ENCODE measurements around the gene CASK. TPM values are rescaled to one million over a fixed set of nuclear protein-coding genes. Genes with fewer than 3 reads are reported as not detected.

CASK gene
- total and polyA plus RNA-seq, 2 of the 13 experiments (the other 11 are each of a cell fraction or from before 2014, with no cell fraction given): 14.5 to 16.0 TPM

- TF ChIP-seq EP300 (IDR thresholded peaks at IDR 0.05; ENCODE audit: low read depth in 2 of 2, low read length in 2 of 2): peak in 1 of 2 experiments; percentile 8; a peak in 1 of 4 replicates
- TF ChIP-seq EP300 (CRISPR knock-in tag; IDR thresholded peaks at IDR 0.05; ENCODE audit: borderline replicate concordance): no peak
- TF ChIP-seq ZNF292 (CRISPR knock-in tag; IDR thresholded peaks at IDR 0.05; ENCODE audit: borderline replicate concordance, low read depth): peak; percentile 74; the same call in 1 of the 2 replicates
- TF ChIP-seq ZBTB26 (CRISPR knock-in tag; IDR thresholded peaks at IDR 0.05; ENCODE audit: borderline replicate concordance): no peak
- TF ChIP-seq SALL1 (CRISPR knock-in tag; IDR thresholded peaks at IDR 0.05): peak; percentile 47
- TF ChIP-seq ZFX (CRISPR knock-in tag; IDR thresholded peaks at IDR 0.05; ENCODE audit: low read depth): peak; percentile 26; the same call in 1 of the 2 replicates
- TF ChIP-seq PITX1 (CRISPR knock-in tag; IDR thresholded peaks at IDR 0.05): peak; percentile 60; the same call in 1 of the 2 replicates
Observed at GRCh38 chrX:41475591-41476241, 447.6 kb downstream of the CASK start (continued).

GRCh38 chrX:41475191-41475590 is 448.2 kb downstream of the CASK start:
- Histone ChIP-seq H2AFZ (ENCODE audit: low read length) (no peak overlapping the region), H4K20me1 (ENCODE audit: insufficient read depth, low read length) (no peaks in the 10 kb centered on the region), H3K4me2 (ENCODE audit: low read depth, low read length) (peak overlapping the region; percentile 23), H3K27ac (ENCODE audit: extremely low read length, insufficient read depth, low read length) (peak overlapping the region; percentile 38), H3K79me2 (ENCODE audit: insufficient read depth, low read length) (no peaks in the 10 kb centered on the region), H3K4me1 (ENCODE audit: insufficient read depth, low read length) (peaks cover 38% of the 10 kb centered on the region), H3K9ac (ENCODE audit: insufficient read depth, low read depth, low read length) (no peak overlapping the region), H3K4me3 (replicated peaks in 1 of 3; ENCODE audit: insufficient read depth in 1 of 3, low read depth in 2 of 3, low read length in 3 of 3) (no peak overlapping the region), H3K27me3 (ENCODE audit: control insufficient read depth in 1 of 2, insufficient read depth in 2 of 2, low read length in 2 of 2) (no peaks in the 10 kb centered on the region), H3K36me3 (replicated peaks in 1 of 2; ENCODE audit: control insufficient read depth in 1 of 2, insufficient read depth in 2 of 2, low read length in 2 of 2) (no peaks in the 10 kb centered on the region), H3K9me3 (ENCODE audit: low read length) (no peaks in the 10 kb centered on the region)
- no TSS peak for BruUV-seq (replicated peaks)
- in situ Hi-C loops (cut with HindIII; ENCODE audit: extremely low pct_ligation_motif_present, low pct_unique_long_range_greater_than_20kb) (no loop called here), intact Hi-C loops (cut with micrococcal nuclease; ENCODE audit: unreplicated experiment) (loop anchor here (5.0 kb wide), 1 partner anchor 198 kb away; no protein-coding TSS in a partner anchor)
- ATAC-seq: peak; percentile 19; the same call in 1 of the 3 replicates
- WGBS (ENCODE audit: low lambda C conversion rate): 76% methylated on average over 6 of the region's 6 CpGs
- POLR2A ChIA-PET: no interaction called here
- DNase-seq (ENCODE audit: low spot score): no peak
- CTCF ChIA-PET (ENCODE audit: low intra/inter-chr PET ratio, low total read pairs): no interaction called here
- FAIRE-seq: no peak
- TF ChIP-seq ZMYM4 (CRISPR knock-in tag; IDR thresholded peaks at IDR 0.05): no peak
- no peak for TF ChIP-seq ZHX1 (CRISPR knock-in tag; IDR thresholded peaks at IDR 0.05; ENCODE audit: low read depth)
- TF ChIP-seq KAT2B (IDR thresholded peaks at IDR 0.05; ENCODE audit: borderline replicate concordance, low read depth, low read length): no peak
- TF ChIP-seq FOXK2 (IDR thresholded peaks at IDR 0.05): no peak
- TF ChIP-seq ZFX (CRISPR knock-in tag; IDR thresholded peaks at IDR 0.05; ENCODE audit: low read depth): no peak
- no peak for TF ChIP-seq ELK4 (CRISPR knock-in tag; IDR thresholded peaks at IDR 0.05; ENCODE audit: borderline replicate concordance)
- TF ChIP-seq NFKBIZ (CRISPR knock-in tag; IDR thresholded peaks at IDR 0.05): no peak
- no peak for TF ChIP-seq ZFP62 (CRISPR knock-in tag; IDR thresholded peaks at IDR 0.05)
- TF ChIP-seq HMG20B (CRISPR knock-in tag; conservative IDR thresholded peaks at IDR 0.05): no peak
- no peak for TF ChIP-seq PBX2 (CRISPR knock-in tag; IDR thresholded peaks at IDR 0.05)
- no peak for TF ChIP-seq NR1H2 (CRISPR knock-in tag; IDR thresholded peaks at IDR 0.05; ENCODE audit: borderline replicate concordance, low read depth)
- TF ChIP-seq ISX (CRISPR knock-in tag; conservative IDR thresholded peaks at IDR 0.05): no peak

Measured in HepG2 (cell line).